KOPT-K1 (cell line): ENCODE measurements around the gene CPSF2.
"Not testable (repeated sequence)": the region's sequence is repeated elsewhere in the genome, so short reads cannot be mapped to it uniquely, and the experiment has no call there.

ENCODE experiments used
- H3K27ac ChIP-seq: fragments of 200-600 bp; sonication (generic); 2 replicates; pipeline ENCODE4 v1.5.1; 2016; ENCODE audit warnings: antibody characterized with exemption, mild to moderate bottlenecking, low read depth, low read length; ENCODE audit not compliant: poor library complexity, severe bottlenecking
- H3K36me3 ChIP-seq: fragments of 200-600 bp; sonication (generic); 2 replicates; pipeline ENCODE4 v1.5.1; 2017; ENCODE audit warnings: antibody characterized with exemption, mild to moderate bottlenecking, low read length, moderate library complexity; ENCODE audit not compliant: insufficient read depth
- H3K9me3 ChIP-seq: fragments of 200-600 bp; sonication (generic); 2 replicates; pipeline ENCODE4 v1.5.1; 2017; ENCODE audit warnings: antibody characterized with exemption, low read length, mild to moderate bottlenecking; ENCODE audit not compliant: insufficient read depth, poor library complexity, severe bottlenecking

CPSF2 gene

DNA sequence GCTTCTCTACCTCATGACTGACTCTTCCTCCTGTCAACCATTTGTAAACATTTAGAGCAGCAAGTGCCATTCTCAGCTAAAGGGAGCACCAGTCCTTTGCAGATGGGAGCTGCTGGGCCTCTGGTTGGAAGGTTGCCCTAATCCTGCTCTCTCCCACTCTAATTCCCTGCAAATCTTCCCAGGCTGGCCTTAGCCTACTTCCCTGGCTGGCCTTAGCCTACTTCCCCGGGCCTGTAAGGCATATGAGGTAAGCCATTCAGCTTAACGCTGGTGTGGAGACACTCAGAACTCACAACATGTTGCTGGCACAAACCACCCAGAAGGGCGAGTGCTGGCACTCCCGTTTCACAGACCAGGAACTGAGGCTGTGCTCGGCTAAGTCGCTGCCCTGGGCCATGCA is 69.0 kb downstream of the CPSF2 start:
- Histone ChIP-seq H3K36me3 (no peaks in the 10 kb centered on the region), H3K27ac (no peak overlapping the region), H3K9me3 (peaks cover 9% of the 10 kb centered on the region)

DNA sequence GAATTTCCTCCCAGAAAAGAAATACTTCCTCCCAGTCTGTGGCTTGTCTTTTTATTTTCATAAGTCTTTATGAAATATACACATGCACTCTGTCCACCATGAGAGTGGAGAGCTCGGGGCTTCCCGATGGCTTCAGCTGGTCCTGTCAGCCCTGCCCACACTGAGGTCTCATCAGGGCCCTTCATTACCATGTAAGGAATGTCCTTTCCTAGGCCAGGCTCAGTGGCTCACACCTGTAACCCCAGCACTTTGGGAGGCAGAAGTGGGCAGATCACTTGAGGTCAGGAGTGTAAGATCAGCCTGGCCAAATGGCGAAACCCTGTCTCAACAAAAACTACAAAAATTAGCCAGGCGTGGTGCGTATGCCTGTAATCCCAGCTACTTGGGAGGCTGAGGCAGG is 77.0 kb downstream of the CPSF2 start:
- H3K36me3 ChIP-seq = no peaks in the 10 kb centered on the region
- H3K27ac ChIP-seq = no peak overlapping the region
- no peaks in the 10 kb centered on the region for H3K9me3 ChIP-seq

DNA sequence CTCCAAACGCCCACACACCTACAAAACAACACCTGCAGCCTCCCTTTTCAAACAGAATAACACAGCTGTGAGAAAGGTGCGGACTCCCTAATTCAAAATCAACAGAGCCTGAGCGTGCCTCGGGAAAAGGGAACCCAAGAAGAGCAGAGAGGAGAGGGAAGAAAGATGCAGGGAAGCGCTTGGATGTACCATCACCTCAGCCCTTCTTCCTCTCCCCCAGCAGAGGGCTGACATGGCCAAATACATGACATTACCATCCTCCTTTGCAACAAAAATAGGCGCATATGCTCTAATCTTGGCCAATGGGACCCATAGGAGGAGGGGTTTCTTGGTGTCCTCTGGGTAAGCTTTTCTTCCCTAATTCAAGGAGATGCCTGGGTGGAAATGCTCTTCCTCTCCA is 78.0 kb downstream of the CPSF2 start:
- no peaks in the 10 kb centered on the region for H3K9me3 ChIP-seq
- no peak overlapping the region for H3K27ac ChIP-seq
- no peaks in the 10 kb centered on the region for H3K36me3 ChIP-seq

DNA sequence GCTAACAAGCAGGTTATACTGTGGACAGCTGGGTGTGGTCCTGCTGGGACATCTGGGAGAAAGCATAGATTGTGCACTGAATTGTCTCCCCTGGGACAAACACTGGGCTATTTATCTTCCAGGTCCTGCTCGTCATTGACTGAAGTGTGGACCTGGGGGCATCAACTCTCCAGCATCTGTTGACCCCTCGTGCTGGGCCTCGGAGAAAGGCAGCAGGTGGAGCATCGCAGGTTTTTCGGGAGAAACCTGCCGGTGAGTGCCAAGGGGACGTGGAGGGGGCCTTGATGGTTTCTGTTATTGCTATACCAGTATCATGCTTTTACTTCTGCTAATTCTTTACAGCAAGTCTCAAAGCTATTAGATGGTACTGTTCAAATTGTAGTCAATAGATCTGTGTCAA is 81.3 kb downstream of the CPSF2 start:
- no peaks in the 10 kb centered on the region for H3K9me3 ChIP-seq
- H3K27ac ChIP-seq = no peak overlapping the region
- no peaks in the 10 kb centered on the region for H3K36me3 ChIP-seq

DNA sequence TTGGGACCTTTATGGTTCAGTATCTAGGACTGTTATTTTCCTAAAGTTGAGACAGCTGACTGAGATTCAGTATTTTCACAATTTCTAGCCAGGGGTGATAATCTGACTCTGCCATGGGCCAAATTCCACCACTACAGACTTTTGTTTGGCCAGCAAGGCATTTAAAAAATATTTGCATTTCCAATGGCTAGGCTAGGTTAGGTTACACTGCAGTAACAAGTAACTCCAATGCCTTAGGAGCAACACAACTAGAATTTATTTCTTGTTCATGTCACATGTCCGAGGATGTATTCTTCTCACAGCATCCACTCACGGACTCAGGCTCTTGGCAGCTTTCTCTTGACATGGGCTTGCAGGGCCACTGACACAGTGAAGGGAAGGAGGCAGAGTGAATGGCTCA is 83.0 kb downstream of the CPSF2 start:
- no peaks in the 10 kb centered on the region for H3K9me3 ChIP-seq
- H3K27ac ChIP-seq = no peak overlapping the region
- H3K36me3 ChIP-seq = no peaks in the 10 kb centered on the region

DNA sequence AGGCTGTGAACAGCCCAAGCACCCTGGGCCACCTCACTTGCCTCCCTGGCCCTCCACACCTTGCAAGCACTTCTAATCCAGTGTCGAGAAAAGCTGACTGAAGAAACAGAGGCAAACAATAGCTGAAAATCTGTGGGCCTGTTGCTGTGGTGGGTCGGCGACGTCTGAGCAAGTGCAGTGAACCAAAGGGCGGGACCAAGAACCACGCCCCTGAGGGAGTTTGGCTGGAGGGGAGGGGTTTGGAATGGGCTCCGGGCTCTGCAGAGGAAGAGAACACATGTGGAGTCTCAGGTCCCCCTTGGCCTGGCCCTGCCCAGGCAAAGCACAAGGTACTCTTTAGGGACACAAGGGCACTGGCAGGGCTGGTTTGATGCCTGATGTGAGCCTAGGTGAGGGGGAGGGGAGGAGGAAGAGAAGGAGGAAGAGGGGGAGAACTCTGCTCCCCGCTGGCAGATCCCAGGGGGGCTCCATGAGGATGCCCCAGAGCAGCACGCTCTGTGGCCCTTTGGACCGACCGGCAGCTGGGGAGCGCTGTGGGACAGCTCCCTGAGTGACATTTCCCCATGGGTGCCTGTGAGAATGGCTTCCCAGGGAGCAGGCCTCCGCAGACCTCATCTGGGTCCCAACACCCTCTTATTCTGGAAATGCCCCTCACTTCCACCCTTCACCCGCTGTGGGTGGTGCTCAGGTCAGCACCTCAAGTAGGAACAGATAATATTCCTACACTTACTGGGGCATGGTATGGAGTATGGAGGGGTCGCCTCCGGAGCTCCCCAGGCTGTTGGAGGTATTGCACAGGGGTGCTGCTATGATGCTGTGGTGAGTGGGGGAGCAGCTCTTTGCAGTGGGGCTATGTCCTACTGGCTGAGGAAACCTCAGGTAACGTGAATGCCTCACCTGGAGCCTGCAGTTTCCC is 85.5 kb downstream of the CPSF2 start:
- Histone ChIP-seq H3K27ac (no peak overlapping the region), H3K9me3 (peaks cover 6% of the 10 kb centered on the region), H3K36me3 (no peaks in the 10 kb centered on the region)

DNA sequence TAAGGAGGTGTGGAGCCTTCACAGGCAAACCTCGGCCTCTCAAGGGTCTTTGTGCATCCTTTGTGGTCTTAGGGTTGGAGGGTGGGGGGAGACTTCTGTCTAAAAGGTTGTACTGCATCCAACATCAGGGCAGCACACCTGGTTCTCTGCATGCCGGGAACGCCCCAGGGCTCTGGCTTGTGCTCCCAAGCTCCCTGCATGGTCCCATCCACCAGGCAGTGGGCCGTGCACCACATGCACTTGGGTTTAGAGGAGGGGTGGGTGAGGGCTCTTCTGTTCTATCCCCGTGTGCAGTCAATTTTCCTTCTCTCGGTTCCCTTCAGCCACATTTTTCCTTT is 86.1 kb downstream of the CPSF2 start:
- H3K36me3 ChIP-seq = no peaks in the 10 kb centered on the region
- peaks cover 6% of the 10 kb centered on the region for H3K9me3 ChIP-seq
- H3K27ac ChIP-seq = no peak overlapping the region

DNA sequence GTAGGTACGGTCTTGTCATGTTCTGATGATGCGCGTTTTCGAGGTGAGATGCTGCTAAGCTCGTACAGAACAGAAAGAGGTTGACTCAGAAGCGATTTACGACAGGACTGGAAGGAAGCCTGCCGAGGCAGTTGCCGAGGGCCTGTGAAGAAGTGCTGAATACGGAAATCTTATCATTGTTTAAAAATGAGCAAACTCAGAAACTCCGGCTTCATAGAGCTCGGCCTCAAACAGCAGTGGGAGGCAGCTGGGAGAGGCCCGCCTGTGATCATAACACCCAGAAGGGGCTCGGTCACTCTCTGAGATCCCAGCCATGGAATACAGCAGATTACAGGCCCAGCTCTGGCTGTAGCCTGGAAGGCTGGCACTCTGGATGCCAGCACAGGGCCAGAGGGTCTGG is 87.4 kb downstream of the CPSF2 start:
- peaks cover 6% of the 10 kb centered on the region for H3K9me3 ChIP-seq
- no peaks in the 10 kb centered on the region for H3K36me3 ChIP-seq
- no peak overlapping the region for H3K27ac ChIP-seq

DNA sequence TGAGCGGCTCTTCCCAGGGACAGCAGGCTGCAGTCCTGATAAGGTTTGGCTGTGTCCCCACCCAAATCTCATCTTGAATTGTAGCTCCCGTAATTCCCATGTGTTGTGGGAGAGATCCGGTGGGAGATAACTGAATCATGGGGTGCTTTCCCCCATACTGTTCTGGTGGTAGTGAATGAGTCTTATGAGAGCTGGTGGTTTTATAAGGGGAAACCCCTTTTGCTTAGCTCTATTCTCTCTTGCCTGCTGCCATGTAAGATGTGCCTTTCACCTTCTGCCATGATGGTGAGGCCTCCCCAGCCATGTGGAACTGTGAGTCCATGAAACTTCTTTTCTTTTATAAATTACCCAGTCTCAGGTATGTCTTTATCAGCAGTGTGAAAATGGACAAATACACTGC is 91.4 kb downstream of the CPSF2 start:
- not testable (repeated sequence) for H3K27ac ChIP-seq, H3K36me3 ChIP-seq, H3K9me3 ChIP-seq

DNA sequence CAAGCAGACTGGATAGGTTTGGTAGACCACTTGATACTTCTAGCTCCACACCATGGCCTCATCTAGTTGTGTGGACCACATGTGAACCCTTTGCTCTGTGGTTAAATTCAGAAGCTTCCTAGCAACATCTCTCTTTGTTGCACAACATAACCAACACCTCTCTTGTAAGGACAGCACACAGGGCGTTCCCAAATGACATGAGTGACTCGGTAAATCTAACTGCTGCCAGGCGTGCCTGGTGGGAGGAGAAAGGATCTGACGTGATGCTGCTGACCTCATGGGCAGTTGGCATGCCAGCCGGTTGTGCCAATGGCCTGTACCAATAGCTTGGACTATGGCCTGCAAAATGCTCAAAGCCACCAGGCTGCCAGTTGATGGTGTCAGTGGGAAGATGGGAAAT is 93.8 kb downstream of the CPSF2 start:
- Histone ChIP-seq H3K27ac (no peak overlapping the region), H3K36me3 (no peaks in the 10 kb centered on the region), H3K9me3 (peaks cover 6% of the 10 kb centered on the region)

DNA sequence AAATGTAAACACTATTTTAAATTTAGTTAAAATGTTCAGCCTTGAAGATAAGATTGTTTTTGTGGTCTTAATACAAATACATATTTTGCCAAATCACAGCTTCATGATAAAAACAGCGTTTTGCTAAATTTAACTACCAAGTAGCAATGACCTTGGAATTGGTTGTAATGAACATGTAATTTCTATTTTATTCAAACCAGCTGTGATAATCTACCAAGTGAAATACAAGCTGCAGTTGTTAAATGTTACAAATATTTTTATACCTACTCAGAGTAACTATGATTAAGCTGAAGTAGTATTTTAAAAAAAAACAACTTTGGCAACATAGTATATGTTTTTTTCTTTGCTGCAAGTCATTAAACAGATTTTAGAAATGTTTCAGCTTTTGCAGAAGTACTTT is 96.2 kb downstream of the CPSF2 start:
- no peaks in the 10 kb centered on the region for H3K36me3 ChIP-seq
- no peaks in the 10 kb centered on the region for H3K9me3 ChIP-seq
- no peak overlapping the region for H3K27ac ChIP-seq
